ENCODE results near the gene SPATA21. TPM values are rescaled to one million over a fixed set of nuclear protein-coding genes. Genes with fewer than 3 reads are reported as not detected.

The SPATA21 gene
- total RNA-seq, 1 experiment from 2014 or later = not detected

- Mint-ChIP-seq H3K36me3 (peaks cover 40% of the 10 kb centered on the region), H3K4me1 (no peaks in the 10 kb centered on the region), H3K27me3 (ENCODE audit: low read depth) (no peaks in the 10 kb centered on the region), H3K27ac (no peak overlapping the region), H3K4me3 (no peak overlapping the region), H3K9me3 (no peaks in the 10 kb centered on the region)
- no peak for TF ChIP-seq OVOL2 (CRISPR knock-in tag; IDR thresholded peaks at IDR 0.05; ENCODE audit: borderline replicate concordance)
- TF ChIP-seq, protein P1, sequence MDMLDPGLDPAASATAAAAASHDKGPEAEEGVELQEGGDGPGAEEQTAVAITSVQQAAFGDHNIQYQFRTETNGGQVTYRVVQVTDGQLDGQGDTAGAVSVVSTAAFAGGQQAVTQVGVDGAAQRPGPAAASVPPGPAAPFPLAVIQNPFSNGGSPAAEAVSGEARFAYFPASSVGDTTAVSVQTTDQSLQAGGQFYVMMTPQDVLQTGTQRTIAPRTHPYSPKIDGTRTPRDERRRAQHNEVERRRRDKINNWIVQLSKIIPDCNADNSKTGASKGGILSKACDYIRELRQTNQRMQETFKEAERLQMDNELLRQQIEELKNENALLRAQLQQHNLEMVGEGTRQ (CRISPR knock-in tag; IDR thresholded peaks at IDR 0.05) = no peak
- no peak for TF ChIP-seq FOXJ3 (CRISPR knock-in tag; IDR thresholded peaks at IDR 0.05; ENCODE audit: borderline replicate concordance)
- TF ChIP-seq, protein P2, sequence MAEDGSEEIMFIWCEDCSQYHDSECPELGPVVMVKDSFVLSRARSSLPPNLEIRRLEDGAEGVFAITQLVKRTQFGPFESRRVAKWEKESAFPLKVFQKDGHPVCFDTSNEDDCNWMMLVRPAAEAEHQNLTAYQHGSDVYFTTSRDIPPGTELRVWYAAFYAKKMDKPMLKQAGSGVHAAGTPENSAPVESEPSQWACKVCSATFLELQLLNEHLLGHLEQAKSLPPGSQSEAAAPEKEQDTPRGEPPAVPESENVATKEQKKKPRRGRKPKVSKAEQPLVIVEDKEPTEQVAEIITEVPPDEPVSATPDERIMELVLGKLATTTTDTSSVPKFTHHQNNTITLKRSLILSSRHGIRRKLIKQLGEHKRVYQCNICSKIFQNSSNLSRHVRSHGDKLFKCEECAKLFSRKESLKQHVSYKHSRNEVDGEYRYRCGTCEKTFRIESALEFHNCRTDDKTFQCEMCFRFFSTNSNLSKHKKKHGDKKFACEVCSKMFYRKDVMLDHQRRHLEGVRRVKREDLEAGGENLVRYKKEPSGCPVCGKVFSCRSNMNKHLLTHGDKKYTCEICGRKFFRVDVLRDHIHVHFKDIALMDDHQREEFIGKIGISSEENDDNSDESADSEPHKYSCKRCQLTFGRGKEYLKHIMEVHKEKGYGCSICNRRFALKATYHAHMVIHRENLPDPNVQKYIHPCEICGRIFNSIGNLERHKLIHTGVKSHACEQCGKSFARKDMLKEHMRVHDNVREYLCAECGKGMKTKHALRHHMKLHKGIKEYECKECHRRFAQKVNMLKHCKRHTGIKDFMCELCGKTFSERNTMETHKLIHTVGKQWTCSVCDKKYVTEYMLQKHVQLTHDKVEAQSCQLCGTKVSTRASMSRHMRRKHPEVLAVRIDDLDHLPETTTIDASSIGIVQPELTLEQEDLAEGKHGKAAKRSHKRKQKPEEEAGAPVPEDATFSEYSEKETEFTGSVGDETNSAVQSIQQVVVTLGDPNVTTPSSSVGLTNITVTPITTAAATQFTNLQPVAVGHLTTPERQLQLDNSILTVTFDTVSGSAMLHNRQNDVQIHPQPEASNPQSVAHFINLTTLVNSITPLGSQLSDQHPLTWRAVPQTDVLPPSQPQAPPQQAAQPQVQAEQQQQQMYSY (CRISPR knock-in tag; IDR thresholded peaks at IDR 0.05) = no peak
- TF ChIP-seq ZNF263 (CRISPR knock-in tag; IDR thresholded peaks at IDR 0.05; ENCODE audit: low read depth) = no peak
- TF ChIP-seq NFYB (CRISPR knock-in tag; conservative IDR thresholded peaks at IDR 0.05; ENCODE audit: low read depth) = no peak
- TF ChIP-seq CREB1 (CRISPR knock-in tag; IDR thresholded peaks at IDR 0.05) = no peak
- TF ChIP-seq, protein P3, sequence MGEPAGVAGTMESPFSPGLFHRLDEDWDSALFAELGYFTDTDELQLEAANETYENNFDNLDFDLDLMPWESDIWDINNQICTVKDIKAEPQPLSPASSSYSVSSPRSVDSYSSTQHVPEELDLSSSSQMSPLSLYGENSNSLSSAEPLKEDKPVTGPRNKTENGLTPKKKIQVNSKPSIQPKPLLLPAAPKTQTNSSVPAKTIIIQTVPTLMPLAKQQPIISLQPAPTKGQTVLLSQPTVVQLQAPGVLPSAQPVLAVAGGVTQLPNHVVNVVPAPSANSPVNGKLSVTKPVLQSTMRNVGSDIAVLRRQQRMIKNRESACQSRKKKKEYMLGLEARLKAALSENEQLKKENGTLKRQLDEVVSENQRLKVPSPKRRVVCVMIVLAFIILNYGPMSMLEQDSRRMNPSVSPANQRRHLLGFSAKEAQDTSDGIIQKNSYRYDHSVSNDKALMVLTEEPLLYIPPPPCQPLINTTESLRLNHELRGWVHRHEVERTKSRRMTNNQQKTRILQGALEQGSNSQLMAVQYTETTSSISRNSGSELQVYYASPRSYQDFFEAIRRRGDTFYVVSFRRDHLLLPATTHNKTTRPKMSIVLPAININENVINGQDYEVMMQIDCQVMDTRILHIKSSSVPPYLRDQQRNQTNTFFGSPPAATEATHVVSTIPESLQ (CRISPR knock-in tag; IDR thresholded peaks at IDR 0.05) = no peak
- no peak for TF ChIP-seq ZNF219 (CRISPR knock-in tag; IDR thresholded peaks at IDR 0.05; ENCODE audit: borderline replicate concordance)
- TF ChIP-seq TCF7 (CRISPR knock-in tag; IDR thresholded peaks at IDR 0.05; ENCODE audit: low read depth) = no peak
- no peak for TF ChIP-seq CTCF (IDR thresholded peaks at IDR 0.05)
- TF ChIP-seq NFE2L1 (CRISPR knock-in tag; IDR thresholded peaks at IDR 0.05) = no peak
- TF ChIP-seq ERG (CRISPR knock-in tag; IDR thresholded peaks at IDR 0.05) = no peak
- no peak for TF ChIP-seq GRHL2 (CRISPR knock-in tag; IDR thresholded peaks at IDR 0.05; ENCODE audit: insufficient replicate concordance, severe bottlenecking)
- no peak for TF ChIP-seq ATF1 (CRISPR knock-in tag; IDR thresholded peaks at IDR 0.05)
- TF ChIP-seq, protein P4, sequence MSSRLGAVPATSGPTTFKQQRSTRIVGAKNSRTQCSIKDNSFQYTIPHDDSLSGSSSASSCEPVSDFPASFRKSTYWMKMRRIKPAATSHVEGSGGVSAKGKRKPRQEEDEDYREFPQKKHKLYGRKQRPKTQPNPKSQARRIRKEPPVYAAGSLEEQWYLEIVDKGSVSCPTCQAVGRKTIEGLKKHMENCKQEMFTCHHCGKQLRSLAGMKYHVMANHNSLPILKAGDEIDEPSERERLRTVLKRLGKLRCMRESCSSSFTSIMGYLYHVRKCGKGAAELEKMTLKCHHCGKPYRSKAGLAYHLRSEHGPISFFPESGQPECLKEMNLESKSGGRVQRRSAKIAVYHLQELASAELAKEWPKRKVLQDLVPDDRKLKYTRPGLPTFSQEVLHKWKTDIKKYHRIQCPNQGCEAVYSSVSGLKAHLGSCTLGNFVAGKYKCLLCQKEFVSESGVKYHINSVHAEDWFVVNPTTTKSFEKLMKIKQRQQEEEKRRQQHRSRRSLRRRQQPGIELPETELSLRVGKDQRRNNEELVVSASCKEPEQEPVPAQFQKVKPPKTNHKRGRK (CRISPR knock-in tag; IDR thresholded peaks at IDR 0.05; ENCODE audit: borderline replicate concordance) = no peak
- no peak for TF ChIP-seq TP53 (CRISPR knock-in tag; IDR thresholded peaks at IDR 0.05)
- TF ChIP-seq NFATC4 (CRISPR knock-in tag; IDR thresholded peaks at IDR 0.05) = no peak
- TF ChIP-seq, protein P5, sequence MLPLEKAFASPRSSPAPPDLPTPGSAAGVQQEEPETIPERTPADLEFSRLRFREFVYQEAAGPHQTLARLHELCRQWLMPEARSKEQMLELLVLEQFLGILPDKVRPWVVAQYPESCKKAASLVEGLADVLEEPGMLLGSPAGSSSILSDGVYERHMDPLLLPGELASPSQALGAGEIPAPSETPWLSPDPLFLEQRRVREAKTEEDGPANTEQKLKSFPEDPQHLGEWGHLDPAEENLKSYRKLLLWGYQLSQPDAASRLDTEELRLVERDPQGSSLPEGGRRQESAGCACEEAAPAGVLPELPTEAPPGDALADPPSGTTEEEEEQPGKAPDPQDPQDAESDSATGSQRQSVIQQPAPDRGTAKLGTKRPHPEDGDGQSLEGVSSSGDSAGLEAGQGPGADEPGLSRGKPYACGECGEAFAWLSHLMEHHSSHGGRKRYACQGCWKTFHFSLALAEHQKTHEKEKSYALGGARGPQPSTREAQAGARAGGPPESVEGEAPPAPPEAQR (CRISPR knock-in tag; IDR thresholded peaks at IDR 0.05) = no peak
- TF ChIP-seq PRRX2 (CRISPR knock-in tag; IDR thresholded peaks at IDR 0.05) = no peak
- ChIA-PET CTCF (no interaction called here), POLR2A (no interaction called here)
- ATAC-seq (no peak), DNase-seq (ENCODE audit: low spot score) (no peak)
These were observed 11.8 kb upstream of the SPATA21 start for GRCh38 chr1:16449065-16449464.

Data from WTC11 (cell line).